Left hindlimb (tissue), 1 donor: ENCODE measurements around the gene CFAP298.
"Not testable (repeated sequence)": the region's sequence is repeated elsewhere in the genome, so short reads cannot be mapped to it uniquely, and the experiment has no call there.

Experiments
- DNase-seq: peaks from one replicate; pipeline ENCODE4 v3.0.0-alpha.2; 2018

CFAP298 gene

GRCh38 chr21:32565856-32566465 lies 46.2 kb downstream of the CFAP298 start:
- DNase-seq = no peak

- DNase-seq = no peak
Measured at GRCh38 chr21:32562915-32563314, 49.3 kb downstream of the CFAP298 start.

- DNase-seq = no peak
Measured at GRCh38 chr21:32562426-32562825, 49.8 kb downstream of the CFAP298 start.

GRCh38 chr21:32561476-32561875 lies 50.7 kb downstream of the CFAP298 start:
- not testable (repeated sequence) for DNase-seq

GRCh38 chr21:32560896-32561295 lies 51.3 kb downstream of the CFAP298 start:
- DNase-seq = no peak

- DNase-seq = no peak
Measured at GRCh38 chr21:32559006-32559610, 53.1 kb downstream of the CFAP298 start.

- DNase-seq = no peak
Measured at GRCh38 chr21:32558106-32558505, 54.1 kb downstream of the CFAP298 start.

GRCh38 chr21:32554832-32555638 lies 57.1 kb downstream of the CFAP298 start:
- DNase-seq = no peak

- no peak for DNase-seq
Measured at GRCh38 chr21:32549886-32550285, 62.3 kb downstream of the CFAP298 start.

- DNase-seq = no peak
Measured at GRCh38 chr21:32549440-32549839, 62.7 kb downstream of the CFAP298 start.
